ENCODE data around the gene RMND5B.
A peak's percentile ranks its signal among the peaks of the same experiment; 100 is the strongest.

Gene RMND5B

DNA sequence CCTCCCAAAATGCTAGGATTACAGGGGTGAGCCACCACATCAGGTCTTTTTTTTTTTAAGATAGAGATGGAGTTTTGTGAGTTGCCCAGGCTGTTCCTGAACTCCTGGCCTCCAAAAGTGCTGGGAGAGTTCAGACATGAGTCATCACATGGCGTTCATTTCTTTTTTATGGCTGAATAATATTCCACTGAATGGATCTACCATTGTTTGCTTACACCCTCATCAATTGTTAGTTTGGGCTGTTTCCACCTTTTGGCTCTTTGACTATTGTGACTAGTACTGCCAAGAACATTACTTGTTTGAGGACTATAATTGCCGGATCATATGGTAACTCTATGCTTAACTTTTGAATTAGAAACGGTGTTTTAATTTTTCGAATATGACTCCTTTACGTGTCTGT lies 18.3 kb upstream of the RMND5B start:
- in situ Hi-C loops (cut with HindIII; ENCODE audit: low sequenced_read_pairs) = no loop called here
- DNase-seq (ENCODE audit: low read depth) = no peak
- TF ChIP-seq, protein P1, sequence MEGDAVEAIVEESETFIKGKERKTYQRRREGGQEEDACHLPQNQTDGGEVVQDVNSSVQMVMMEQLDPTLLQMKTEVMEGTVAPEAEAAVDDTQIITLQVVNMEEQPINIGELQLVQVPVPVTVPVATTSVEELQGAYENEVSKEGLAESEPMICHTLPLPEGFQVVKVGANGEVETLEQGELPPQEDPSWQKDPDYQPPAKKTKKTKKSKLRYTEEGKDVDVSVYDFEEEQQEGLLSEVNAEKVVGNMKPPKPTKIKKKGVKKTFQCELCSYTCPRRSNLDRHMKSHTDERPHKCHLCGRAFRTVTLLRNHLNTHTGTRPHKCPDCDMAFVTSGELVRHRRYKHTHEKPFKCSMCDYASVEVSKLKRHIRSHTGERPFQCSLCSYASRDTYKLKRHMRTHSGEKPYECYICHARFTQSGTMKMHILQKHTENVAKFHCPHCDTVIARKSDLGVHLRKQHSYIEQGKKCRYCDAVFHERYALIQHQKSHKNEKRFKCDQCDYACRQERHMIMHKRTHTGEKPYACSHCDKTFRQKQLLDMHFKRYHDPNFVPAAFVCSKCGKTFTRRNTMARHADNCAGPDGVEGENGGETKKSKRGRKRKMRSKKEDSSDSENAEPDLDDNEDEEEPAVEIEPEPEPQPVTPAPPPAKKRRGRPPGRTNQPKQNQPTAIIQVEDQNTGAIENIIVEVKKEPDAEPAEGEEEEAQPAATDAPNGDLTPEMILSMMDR (IDR thresholded peaks at IDR 0.05; ENCODE audit: low read depth, low read length, missing control alignments) = no peak
- no peak overlapping the region for H3K4me3 ChIP-seq (ENCODE audit: low read depth, low read length)

DNA sequence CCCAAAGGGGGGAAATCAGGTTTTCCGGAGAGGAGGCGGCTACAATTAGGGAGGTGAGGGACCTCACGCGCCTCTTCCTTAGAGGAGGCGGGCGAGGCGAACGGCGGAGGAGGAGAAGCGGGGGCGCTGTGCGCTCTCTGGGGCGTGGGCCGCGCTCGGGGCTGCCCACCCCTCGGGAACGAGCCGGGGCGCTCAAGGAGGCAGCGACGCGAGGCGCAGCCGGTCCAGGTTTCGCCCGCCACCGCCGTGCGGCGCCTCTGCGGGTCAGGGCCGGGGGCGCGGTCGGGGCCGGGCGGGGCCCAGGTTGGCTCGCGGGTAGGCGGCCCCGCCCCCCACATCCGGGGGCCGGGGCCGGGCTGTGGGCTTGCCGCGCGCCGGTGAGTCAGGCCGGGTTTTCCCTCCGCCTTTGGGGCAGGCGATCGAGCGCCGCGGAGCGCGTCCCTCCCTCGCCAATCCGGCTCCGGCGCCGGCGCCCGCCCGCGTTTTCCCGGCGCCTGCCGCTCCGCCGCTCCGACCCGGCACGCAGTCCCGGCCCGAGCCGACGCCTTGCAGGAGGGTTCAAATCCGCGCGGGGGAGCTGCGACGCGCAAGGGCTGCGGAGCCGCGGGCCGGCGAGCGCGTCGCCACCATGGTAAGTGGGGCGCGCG lies 17.6 kb upstream of the RMND5B start, which contains the start of gene N4BP3:
N4BP3 (plus strand) TSS at position 392 of the 647 bp plus-strand sequence. CDS start 6,052 bp downstream, outside the sequence.
- no peak for DNase-seq (ENCODE audit: low read depth)
- in situ Hi-C loops (cut with HindIII; ENCODE audit: low sequenced_read_pairs) = no loop called here
- H3K4me3 ChIP-seq (ENCODE audit: low read depth, low read length) = peak within 1 kb of the TSS; percentile 34
- TF ChIP-seq, protein P1 (IDR thresholded peaks at IDR 0.05; ENCODE audit: low read depth, low read length, missing control alignments) = no peak

DNA sequence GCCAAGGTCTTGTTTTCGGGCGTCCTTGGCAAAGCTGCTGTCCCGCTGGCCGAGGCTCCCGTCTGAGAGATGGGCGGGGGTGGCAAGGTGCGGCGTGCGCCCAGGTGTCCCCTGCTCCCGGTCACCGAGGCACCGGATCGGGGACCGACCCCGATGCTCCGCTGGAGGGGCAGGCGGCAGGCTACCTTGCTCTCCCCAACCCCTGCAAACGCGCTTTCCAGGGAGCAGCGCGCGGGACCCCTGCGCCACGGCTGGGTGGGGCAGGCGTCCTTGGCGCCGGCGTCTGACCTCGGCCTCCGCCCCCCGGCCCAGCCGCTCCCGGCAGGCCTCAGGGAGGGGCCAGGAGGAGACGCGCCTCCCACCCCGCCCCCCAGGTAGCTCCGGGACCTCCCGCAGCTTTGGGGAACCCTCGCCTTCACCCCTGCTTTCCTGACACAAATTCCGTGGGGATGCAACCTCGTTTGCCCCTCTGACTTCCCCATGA lies 16.9 kb upstream of the RMND5B start:
- no peak for DNase-seq (ENCODE audit: low read depth)
- in situ Hi-C loops (cut with HindIII; ENCODE audit: low sequenced_read_pairs) = no loop called here

DNA sequence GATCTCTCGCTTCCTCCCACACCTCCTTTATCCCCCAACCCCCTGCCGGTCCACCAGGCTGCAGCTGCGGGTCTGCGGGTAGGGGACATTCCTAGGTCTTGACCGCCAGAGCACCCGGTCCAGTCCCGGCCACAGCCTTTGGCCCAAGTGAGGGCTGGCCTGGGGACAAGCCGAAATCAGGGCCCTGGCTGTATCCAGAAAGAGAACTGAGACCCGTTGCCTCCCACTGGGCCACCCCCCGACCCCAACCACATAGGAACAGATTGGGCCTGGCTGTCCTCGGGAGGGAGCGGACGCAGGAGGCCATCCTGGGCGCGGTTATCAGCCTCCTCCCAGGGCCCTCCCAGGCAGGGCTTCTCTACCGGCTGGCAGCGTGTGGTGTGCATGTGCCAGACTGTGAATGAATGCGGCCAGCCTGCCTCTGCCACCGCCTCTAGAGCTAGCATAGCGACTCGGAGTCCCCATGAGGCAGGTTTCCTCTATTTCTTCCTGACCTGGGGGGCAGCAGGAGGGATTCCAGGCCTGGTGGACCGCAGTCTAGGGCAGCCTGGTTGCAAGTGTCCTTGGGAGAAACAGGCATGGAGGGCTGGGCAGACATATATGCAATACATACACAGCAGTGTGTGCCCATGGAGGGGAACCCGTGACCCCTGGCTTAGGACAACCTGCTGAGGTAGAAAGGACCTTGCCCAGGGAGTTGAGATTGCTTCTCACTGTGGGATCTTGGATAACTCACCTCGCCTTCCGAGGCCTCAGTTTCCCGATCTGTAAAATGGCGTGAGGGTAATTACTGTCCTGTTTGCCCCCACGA lies 16.3 kb upstream of the RMND5B start:
- no peak for DNase-seq (ENCODE audit: low read depth)
- TF ChIP-seq, protein P1 (IDR thresholded peaks at IDR 0.05; ENCODE audit: low read depth, low read length, missing control alignments) = no peak
- peak overlapping the region; percentile 34 for H3K4me3 ChIP-seq (ENCODE audit: low read depth, low read length)
- in situ Hi-C loops (cut with HindIII; ENCODE audit: low sequenced_read_pairs) = no loop called here

More for the DNA sequence above, 16.9 kb upstream of the RMND5B start:
- TF ChIP-seq, protein P1 (IDR thresholded peaks at IDR 0.05; ENCODE audit: low read depth, low read length, missing control alignments) = no peak
- H3K4me3 ChIP-seq (ENCODE audit: low read depth, low read length) = peak overlapping the region; percentile 34

DNA sequence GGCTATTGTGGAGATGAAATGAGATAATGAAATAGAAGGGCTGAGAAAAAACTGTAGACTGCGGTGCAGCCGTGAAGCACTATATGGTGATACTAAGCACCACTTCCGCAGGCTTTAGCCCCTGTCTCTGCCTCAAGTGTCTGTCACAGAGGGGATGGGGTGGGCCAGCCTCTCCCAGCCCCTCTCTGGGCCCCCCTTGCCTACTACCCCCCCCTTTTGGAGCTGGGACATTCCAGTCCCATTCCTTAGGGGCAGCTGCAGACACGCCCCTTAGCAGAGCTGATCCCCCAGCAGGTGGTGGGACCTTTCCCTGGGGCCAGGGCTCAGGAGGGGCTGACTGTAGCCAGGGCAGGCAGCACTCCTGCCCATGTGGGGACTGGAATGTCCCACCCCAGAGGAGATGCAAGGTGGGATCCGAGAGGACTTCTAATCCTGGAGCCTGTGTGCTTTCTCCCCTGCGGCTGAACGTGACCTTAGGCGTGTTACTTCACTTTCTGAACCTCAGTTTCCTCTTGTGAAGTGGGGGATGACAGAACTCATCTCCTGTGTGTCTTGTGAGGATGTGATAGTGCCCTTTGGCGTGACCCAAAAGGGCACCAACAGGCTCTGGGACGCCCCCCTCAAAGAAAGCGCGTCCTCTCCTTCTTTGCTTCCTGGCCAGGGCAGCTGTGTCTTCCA lies 15.5 kb upstream of the RMND5B start:
- TF ChIP-seq, protein P1 (IDR thresholded peaks at IDR 0.05; ENCODE audit: low read depth, low read length, missing control alignments) = no peak
- in situ Hi-C loops (cut with HindIII; ENCODE audit: low sequenced_read_pairs) = no loop called here
- H3K4me3 ChIP-seq (ENCODE audit: low read depth, low read length) = no peak overlapping the region
- DNase-seq (ENCODE audit: low read depth) = no peak

DNA sequence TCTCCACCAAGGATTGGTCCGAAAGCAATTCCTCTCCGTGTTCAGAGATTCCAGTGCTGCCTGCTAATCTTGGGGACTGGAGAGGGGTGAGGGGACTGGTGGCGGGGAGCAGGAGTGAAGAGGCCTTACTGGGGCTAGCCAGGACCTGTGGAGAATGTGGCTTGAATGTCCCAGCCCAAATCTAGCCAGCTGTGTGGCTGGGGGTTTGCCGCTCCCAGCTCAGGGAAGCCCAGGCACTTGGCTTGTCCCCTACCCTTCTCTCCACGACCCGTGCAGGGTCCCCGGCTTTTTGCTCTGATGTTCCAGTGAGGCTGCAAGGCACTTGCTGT lies 15.0 kb upstream of the RMND5B start:
- in situ Hi-C loops (cut with HindIII; ENCODE audit: low sequenced_read_pairs) = no loop called here
- DNase-seq (ENCODE audit: low read depth) = no peak
- no peak overlapping the region for H3K4me3 ChIP-seq (ENCODE audit: low read depth, low read length)
- TF ChIP-seq, protein P1 (IDR thresholded peaks at IDR 0.05; ENCODE audit: low read depth, low read length, missing control alignments) = no peak

All from astrocyte of the cerebellum (primary cell).